Omental fat pad (tissue), 4 donors: Measurements from ENCODE around the gene SLAIN2. TPM values are rescaled to one million over a fixed set of nuclear protein-coding genes. Genes with fewer than 3 reads are reported as not detected.

ENCODE experiments used
- ATAC-seq: fragments of 150-250 bp; one replicate; pipeline ENCODE4 v1.9.1; 2016; ENCODE audit warnings: mild to moderate bottlenecking, moderate library complexity; ENCODE audit not compliant: low FRiP score
- DNase-seq: peaks from one replicate; pipeline ENCODE4 v3.0.0-alpha.2; 2019; ENCODE audit warnings: low spot score
- CTCF ChIP-seq, 3 donors: fragments of 450-650 bp; IDR thresholded peaks; one replicate each; pipeline ENCODE4 v1.5.1; 2016 to 2017; ENCODE audit warnings: antibody characterized with exemption in 3 of 3, mild to moderate bottlenecking in 3 of 3, moderate library complexity in 2 of 3
- total RNA-seq, 4 donors: library from RNA; depleted of rRNA; stranded (reverse); fragments of >200 nt; gene quantifications; one replicate each; pipeline ENCODE4 v1.1.0, GENCODE V29; 2016

The SLAIN2 gene
- total RNA-seq, 4 donors from 2014 or later, result 27.7 to 92.6 (median 57.4) TPM

GRCh38 chr4:48375651-48376304 is 34.4 kb downstream of the SLAIN2 start:
- DNase-seq, result no peak
- no peak for TF ChIP-seq CTCF (IDR thresholded peaks at IDR 0.05)
- ATAC-seq, result peak; percentile 10

- TF ChIP-seq CTCF (IDR thresholded peaks at IDR 0.05), result no peak
- DNase-seq, result no peak
- ATAC-seq, result no peak
These were observed 38.4 kb downstream of the SLAIN2 start for GRCh38 chr4:48379587-48380180.

GRCh38 chr4:48380583-48381167 is 39.3 kb downstream of the SLAIN2 start:
- no peak for ATAC-seq
- TF ChIP-seq CTCF (IDR thresholded peaks at IDR 0.05), result no peak
- DNase-seq, result no peak

GRCh38 chr4:48388525-48389154 is 47.3 kb downstream of the SLAIN2 start:
- no peak for DNase-seq
- no peak for TF ChIP-seq CTCF (IDR thresholded peaks at IDR 0.05)
- ATAC-seq, result no peak

- ATAC-seq (no peak), DNase-seq (no peak)
- TF ChIP-seq CTCF (IDR thresholded peaks at IDR 0.05), result no peak
These were observed 54.7 kb downstream of the SLAIN2 start for GRCh38 chr4:48396043-48396442.

GRCh38 chr4:48400416-48400815 is 59.1 kb downstream of the SLAIN2 start:
- DNase-seq (no peak), ATAC-seq (no peak)
- no peak for TF ChIP-seq CTCF (IDR thresholded peaks at IDR 0.05)
